GM10266 (cell line): ENCODE data around the gene CFAP251.

Source experiments
- DNase-seq: peaks from one replicate; pipeline ENCODE4 v3.0.0; 2012; ENCODE audit errors: extremely low spot score
- CTCF ChIP-seq: IDR thresholded peaks from 2 replicates; pipeline ENCODE4 v1.5.1; 2012; ENCODE audit warnings: mild to moderate bottlenecking, low read depth; ENCODE audit not compliant: control insufficient read depth, insufficient read depth; ENCODE audit errors: missing control alignments

CFAP251 gene

GRCh38 chr12:122048151-122048550, 129.8 kb downstream of the CFAP251 start:
- DNase-seq: no peak
- no peak for TF ChIP-seq CTCF

- TF ChIP-seq CTCF: no peak
- DNase-seq: no peak
These were observed 131.4 kb downstream of the CFAP251 start for GRCh38 chr12:122049827-122050226.

GRCh38 chr12:122050706-122051105, 132.3 kb downstream of the CFAP251 start:
- no peak for TF ChIP-seq CTCF
- DNase-seq: no peak

GRCh38 chr12:122051231-122051876, 133.0 kb downstream of the CFAP251 start:
- no peak for DNase-seq
- TF ChIP-seq CTCF: no peak

GRCh38 chr12:122052285-122052684, 133.9 kb downstream of the CFAP251 start:
- no peak for TF ChIP-seq CTCF
- DNase-seq: no peak
